HG03095 (cell line): ENCODE measurements around the gene GRIN3B.
"Not testable (repeated sequence)": the region's sequence is repeated elsewhere in the genome, so short reads cannot be mapped to it uniquely, and the experiment has no call there.

ENCODE experiments used
- ATAC-seq: cut with Tn5 transposase; IDR thresholded peaks from one replicate; pipeline ENCODE4 v1.9.1; 2021; ENCODE audit warnings: moderate library complexity; ENCODE audit not compliant: unreplicated experiment

The GRIN3B gene

DNA sequence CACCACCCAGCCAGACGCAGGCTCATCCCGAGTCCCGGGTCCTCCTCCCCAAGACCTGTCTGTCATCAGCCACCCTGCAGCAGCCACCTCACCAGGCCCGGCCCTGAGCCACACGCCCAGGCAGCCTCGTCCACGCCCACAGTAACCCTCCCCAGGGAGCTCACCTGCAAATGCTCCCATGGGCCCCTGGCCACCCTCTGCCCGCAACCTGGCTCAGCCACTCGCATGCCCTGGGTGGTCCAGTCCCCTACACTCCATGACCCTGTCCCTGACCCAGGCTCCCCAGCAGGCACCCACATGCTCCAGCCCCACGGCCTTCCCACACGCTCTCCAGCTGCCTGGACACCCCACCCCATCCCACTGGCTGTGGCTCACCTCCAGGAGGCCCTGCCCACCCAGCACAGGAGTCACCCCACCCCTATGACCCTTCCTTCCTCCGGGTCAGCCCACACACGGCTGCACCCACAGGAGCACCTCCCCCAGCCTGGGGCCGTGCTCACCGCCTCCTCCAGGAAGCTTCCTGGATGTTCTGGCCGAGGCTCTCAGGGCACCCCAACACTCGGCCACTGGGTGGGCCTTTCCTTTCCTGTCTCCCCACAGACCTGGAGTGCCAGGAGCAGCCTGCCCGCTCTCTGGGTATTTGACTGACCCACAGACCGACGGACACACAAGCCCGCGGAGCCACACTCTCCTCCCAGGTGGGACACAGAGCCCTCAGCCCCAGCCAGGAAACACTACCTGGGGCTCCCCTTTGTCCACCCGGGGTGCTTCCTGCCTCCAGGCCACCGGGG is 17.1 kb downstream of the GRIN3B start:
- no peak for ATAC-seq

DNA sequence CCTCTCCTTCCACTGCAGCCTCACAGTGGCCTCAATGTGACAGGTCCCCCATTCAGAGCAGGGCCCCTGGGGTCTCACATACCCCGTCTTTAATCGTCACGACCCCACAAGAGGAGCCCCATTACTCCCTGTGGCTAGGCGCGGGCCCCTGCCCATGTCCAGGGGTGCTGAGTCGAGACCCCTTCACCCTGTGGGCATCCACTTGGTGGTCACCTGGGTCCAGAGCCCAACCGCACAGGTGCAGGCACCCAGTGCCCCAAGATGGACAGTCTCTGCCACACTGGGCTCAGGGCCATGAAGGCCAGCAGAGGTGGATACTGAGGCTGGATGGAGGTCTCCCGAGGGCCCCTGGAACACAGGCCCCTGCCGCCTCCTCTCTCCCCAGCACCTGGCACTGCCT is 17.7 kb downstream of the GRIN3B start:
- no peak for ATAC-seq

DNA sequence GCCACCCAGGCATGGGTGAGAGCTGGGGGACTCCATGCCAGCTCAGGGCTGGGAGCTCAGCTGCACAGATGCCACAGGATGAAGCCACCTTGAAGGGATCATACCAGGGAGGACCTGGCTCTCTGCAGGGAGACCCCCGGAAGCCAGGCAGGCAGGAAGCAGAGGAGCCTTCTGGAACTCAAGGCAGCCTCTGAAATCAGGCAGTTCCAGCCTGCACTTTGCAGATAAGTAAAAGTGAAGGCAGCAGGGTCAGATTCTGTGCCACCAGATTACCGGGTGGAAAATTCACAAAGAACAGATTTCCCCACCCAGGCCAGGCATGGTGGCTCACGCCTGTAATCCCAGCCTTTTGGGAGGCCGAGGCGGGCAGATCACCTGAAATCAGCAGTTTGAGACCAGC is 18.2 kb downstream of the GRIN3B start:
- ATAC-seq, result no peak

GRCh38 chr19:1018932-1019615 is 18.9 kb downstream of the GRIN3B start:
- ATAC-seq, result no peak

GRCh38 chr19:1019616-1019961 is 19.4 kb downstream of the GRIN3B start:
- no peak for ATAC-seq

- ATAC-seq, result no peak
Observed at GRCh38 chr19:1019980-1020867, 20.0 kb downstream of the GRIN3B start.

- ATAC-seq, result peak; percentile 55
Observed at GRCh38 chr19:1020868-1021425, 20.7 kb downstream of the GRIN3B start, which contains the start of gene TMEM259. TSS of gene TMEM259 (minus strand) at chr19:1021123. CDS start at chr19:1020996, 127 bp downstream.

- ATAC-seq, result not testable (repeated sequence)
Observed at GRCh38 chr19:1023883-1024188, 23.6 kb downstream of the GRIN3B start.

GRCh38 chr19:1025080-1025479 is 24.9 kb downstream of the GRIN3B start:
- not testable (repeated sequence) for ATAC-seq

- no peak for ATAC-seq
Observed at GRCh38 chr19:1025960-1026782, 26.0 kb downstream of the GRIN3B start, which contains the start of gene CNN2. TSS of gene CNN2 (plus strand) at chr19:1026608. CDS start at chr19:1026662, 54 bp downstream.

DNA sequence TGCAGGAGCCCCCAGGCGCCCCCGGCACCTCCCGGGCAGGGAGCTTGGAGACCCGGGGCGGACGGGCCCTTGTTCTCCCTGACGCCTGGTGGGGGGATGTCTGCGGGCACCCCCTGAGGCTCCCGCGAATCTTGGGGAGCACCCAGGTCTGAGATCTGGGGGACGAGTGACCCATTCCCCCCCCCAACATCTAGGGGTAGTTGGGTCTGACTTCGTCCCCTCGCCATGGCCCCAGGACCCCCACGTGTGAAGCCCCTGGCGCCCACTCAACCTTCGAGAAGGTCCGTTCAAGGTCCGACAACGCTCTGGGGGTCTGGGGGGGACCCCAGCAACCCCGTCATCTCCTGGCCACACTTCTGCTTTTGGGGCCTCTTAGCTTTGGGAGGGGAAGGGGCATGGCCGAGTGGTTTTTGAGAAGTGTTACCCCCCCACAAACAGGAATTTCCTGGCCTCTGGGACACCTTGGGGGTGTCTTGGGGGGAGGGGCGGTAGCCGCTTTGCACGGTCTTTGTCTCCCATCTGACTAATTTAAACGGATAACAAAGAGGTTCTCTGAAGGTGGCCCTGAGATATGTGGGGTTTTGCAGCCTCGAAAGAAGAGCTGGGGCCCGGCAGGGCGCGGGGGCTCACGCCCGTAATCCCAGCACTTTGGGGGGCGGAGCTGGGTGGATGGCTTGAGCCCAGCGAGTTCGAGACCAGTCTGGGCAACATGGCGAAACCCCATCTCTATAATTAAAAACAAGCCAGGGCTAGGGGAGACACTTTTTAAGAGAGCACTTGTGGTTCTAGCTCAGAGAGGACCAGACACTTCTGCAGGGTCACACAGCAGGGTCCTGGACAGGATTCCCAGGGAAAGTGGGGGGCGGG is 26.8 kb downstream of the GRIN3B start:
- ATAC-seq, result no peak

DNA sequence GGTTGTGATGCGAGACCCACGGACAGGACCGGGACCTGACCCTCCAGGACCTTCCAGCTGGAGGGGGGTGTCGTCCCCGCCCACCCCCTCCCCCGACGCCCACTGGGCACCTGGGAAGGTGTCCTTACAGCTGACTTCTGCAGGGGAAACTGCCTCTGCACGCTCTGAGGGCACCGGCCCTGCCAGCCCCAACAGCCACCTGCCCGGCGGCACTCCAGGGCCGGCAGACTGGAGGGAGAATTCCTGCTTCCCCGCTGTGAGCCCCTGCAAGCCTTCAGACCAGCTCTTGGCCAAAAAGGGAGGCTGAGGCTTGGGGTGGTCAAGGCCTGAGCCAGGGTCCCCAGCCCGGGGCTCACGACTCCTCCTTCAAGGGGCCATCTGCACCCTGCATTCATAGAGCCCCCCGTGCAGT is 27.4 kb downstream of the GRIN3B start:
- no peak for ATAC-seq

GRCh38 chr19:1028062-1028926 is 28.1 kb downstream of the GRIN3B start:
- ATAC-seq, result no peak

DNA sequence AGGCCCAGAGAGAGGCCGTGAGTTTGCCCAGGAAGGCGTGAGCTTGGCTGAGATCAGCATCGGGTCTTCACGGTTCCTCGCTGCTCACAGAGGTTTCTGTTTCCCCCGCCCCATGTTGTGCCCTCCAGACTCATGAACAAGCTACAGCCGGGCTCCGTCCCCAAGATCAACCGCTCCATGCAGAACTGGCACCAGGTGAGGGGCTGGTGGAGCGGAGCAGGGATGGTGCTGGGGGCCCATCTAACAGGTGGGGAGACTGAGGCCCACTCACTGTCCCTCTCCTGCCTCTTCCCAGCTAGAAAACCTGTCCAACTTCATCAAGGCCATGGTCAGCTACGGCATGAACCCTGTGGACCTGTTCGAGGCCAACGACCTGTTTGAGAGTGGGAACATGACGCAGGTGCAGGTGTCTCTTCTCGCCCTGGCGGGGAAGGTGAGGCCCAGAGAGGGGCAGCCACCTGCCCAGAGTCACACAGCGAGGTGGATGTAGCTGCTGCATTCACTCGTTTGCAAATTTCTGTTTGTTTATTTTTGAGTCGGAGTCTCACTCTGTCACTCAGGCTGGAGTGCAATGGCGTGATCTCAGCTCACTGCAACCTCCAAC is 32.1 kb downstream of the GRIN3B start:
- no peak for ATAC-seq

GRCh38 chr19:1035998-1036621 is 35.9 kb downstream of the GRIN3B start:
- no peak for ATAC-seq

DNA sequence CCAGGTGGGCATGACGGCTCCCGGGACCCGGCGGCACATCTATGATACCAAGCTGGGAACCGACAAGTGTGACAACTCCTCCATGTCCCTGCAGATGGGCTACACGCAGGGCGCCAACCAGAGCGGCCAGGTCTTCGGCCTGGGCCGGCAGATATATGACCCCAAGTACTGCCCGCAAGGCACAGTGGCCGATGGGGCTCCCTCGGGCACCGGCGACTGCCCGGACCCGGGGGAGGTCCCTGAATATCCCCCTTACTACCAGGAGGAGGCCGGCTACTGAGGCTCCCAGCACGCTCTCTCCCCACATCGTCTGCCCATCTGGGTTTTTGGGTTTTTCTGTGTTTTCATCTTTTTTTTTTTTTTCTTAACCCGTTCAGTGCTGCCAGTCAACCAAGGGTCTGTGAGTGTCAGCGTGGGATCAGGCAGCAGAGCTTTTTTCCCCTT is 37.4 kb downstream of the GRIN3B start:
- ATAC-seq, result no peak

- no peak for ATAC-seq
Observed at GRCh38 chr19:1038978-1039645, 38.9 kb downstream of the GRIN3B start.
